HUES48 (cell line): ENCODE measurements around the gene C7.
A peak's percentile ranks its signal among the peaks of the same experiment; 100 is the strongest.
"Not testable (repeated sequence)": the region's sequence is repeated elsewhere in the genome, so short reads cannot be mapped to it uniquely, and the experiment has no call there.

Experiments
- H3K27ac ChIP-seq: one replicate; pipeline ENCODE4 v1.7.0; 2013; ENCODE audit warnings: low read depth, low read length, inconsistent platforms
- H3K27me3 ChIP-seq: 2 replicates; pipeline ENCODE4 v1.6.1; 2013; ENCODE audit warnings: mild to moderate bottlenecking, low read length; ENCODE audit not compliant: control insufficient read depth, insufficient read depth
- H3K36me3 ChIP-seq: 2 replicates; pipeline ENCODE4 v1.6.1; 2013; ENCODE audit warnings: low read length; ENCODE audit not compliant: control insufficient read depth, insufficient read depth
- H3K4me1 ChIP-seq: 2 replicates; pipeline ENCODE4 v1.6.1; 2013; ENCODE audit warnings: mild to moderate bottlenecking, low read length; ENCODE audit not compliant: control insufficient read depth, insufficient read depth
- H3K4me3 ChIP-seq: 2 replicates; pipeline ENCODE4 v1.5.1; 2013; ENCODE audit warnings: mild to moderate bottlenecking, low read depth, low read length
- H3K9ac ChIP-seq: 2 replicates; pipeline ENCODE4 v1.6.1; 2013; ENCODE audit warnings: mild to moderate bottlenecking, low read depth, low read length, moderate library complexity
- H3K9me3 ChIP-seq: 2 replicates; pipeline ENCODE4 v1.6.1; 2013; ENCODE audit warnings: low read length; ENCODE audit not compliant: control insufficient read depth, insufficient read depth

The C7 gene

DNA sequence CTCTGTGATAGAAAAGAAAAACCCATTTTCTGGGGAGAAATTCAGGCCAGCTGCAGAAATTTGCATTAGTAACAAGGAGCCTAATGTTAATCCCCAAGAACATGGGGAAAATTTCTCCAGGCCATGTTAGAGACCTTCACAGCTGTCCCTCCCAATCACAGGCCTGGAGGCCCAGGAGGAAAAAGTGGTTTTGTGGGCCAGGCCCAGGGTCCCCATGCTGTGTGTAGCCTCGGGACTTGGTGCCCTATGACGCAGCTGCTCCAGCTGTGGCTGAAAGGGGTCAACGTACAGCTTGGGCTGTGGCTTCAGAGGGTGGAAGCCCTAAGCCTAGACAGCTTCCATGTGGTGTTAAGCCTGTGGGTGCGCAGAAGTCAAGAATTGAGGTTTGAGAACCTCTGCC is 27.0 kb upstream of the C7 start:
- Histone ChIP-seq H3K9me3 (peaks cover 24% of the 10 kb centered on the region), H3K9ac (no peak overlapping the region), H3K27ac (no peak overlapping the region), H3K36me3 (no peaks in the 10 kb centered on the region), H3K27me3 (no peaks in the 10 kb centered on the region), H3K4me3 (no peak overlapping the region), H3K4me1 (no peaks in the 10 kb centered on the region)

DNA sequence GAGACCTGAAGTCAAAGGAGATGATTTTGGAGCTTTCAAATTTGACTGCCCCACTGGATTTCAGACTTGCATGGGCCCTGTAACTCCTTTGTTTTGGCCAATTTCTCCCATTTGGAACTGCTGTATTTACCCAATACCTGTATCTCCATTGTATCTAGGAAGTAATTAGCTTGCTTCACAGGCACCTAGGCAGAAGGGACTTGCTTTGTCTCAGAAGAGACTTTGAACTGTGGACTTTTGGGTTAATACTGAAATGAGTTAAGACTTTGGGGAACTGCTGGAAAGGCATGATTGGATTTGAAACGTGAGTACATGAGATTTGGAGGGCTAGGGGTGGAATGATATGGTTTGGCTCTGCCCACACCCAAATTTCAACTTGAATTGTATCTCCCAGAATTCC is 26.2 kb upstream of the C7 start:
- H3K4me3 ChIP-seq, H3K27me3 ChIP-seq, H3K9ac ChIP-seq, H3K4me1 ChIP-seq, H3K27ac ChIP-seq, H3K36me3 ChIP-seq: not testable (repeated sequence)
- peaks cover 19% of the 10 kb centered on the region for H3K9me3 ChIP-seq

GRCh38 chr5:40895440-40896425 is 13.6 kb upstream of the C7 start:
- peaks cover 11% of the 10 kb centered on the region; the same call in 1 of the 2 replicates for H3K4me1 ChIP-seq
- H3K27ac ChIP-seq, H3K9me3 ChIP-seq, H3K27me3 ChIP-seq, H3K9ac ChIP-seq, H3K36me3 ChIP-seq: not testable (repeated sequence)
- H3K4me3 ChIP-seq, result peak overlapping the region; percentile 39; the same call in 1 of the 2 replicates

GRCh38 chr5:40904205-40904993 is 4.9 kb upstream of the C7 start:
- Histone ChIP-seq H3K27me3 (no peaks in the 10 kb centered on the region), H3K9ac (no peak overlapping the region), H3K9me3 (no peaks in the 10 kb centered on the region), H3K36me3 (no peaks in the 10 kb centered on the region), H3K4me1 (peaks cover 14% of the 10 kb centered on the region), H3K27ac (no peak overlapping the region), H3K4me3 (no peak overlapping the region)

DNA sequence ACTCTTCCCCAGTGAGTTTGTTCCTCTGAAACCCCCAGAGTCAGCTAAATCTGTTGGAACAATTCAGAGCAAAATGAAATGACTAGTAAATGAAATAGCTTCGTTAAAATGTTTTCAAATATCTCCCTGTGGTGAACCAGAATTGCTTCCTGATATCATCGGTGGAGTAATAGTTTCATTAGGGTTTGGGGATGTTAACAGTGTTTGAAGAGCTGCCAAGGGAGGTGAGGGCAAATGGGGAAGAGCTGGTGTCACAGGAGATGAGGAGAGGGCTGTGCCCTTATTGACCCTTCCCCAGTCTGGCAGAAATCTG is 4.3 kb upstream of the C7 start:
- no peak overlapping the region for H3K27ac ChIP-seq
- H3K36me3 ChIP-seq, result no peaks in the 10 kb centered on the region
- H3K27me3 ChIP-seq, result no peaks in the 10 kb centered on the region
- no peak overlapping the region for H3K9ac ChIP-seq
- H3K9me3 ChIP-seq, result no peaks in the 10 kb centered on the region
- peaks cover 16% of the 10 kb centered on the region for H3K4me1 ChIP-seq
- H3K4me3 ChIP-seq, result no peak overlapping the region

GRCh38 chr5:40906351-40906751 is 2.9 kb upstream of the C7 start:
- Histone ChIP-seq H3K9ac (no peak overlapping the region), H3K9me3 (no peaks in the 10 kb centered on the region), H3K27ac (no peak overlapping the region), H3K27me3 (no peaks in the 10 kb centered on the region), H3K4me3 (no peak overlapping the region), H3K36me3 (no peaks in the 10 kb centered on the region), H3K4me1 (peaks cover 16% of the 10 kb centered on the region)

DNA sequence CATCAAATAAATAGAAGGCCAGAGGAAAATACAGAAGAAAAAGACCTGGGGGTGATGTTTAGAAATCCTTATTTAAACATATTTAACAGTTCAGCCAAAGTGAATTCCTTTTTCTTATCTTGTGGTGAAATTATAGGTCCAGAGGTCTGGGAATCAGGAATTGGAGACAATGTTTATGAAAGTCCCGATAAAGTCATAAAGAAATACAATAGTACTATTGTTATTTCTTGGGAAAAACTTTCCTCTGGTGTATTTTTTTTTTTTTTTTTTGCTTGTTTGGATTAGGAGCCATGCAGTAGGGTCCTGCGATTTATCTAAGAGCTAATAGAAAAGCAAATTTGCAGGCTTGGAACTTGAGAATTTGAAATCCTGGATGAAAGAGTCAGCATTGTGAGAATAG is 426 bp downstream of the C7 start:
- Histone ChIP-seq H3K9ac (no peak overlapping the region), H3K9me3 (no peaks in the 10 kb centered on the region), H3K27ac (no peak overlapping the region), H3K36me3 (no peaks in the 10 kb centered on the region), H3K4me3 (no peak overlapping the region), H3K4me1 (peaks cover 12% of the 10 kb centered on the region), H3K27me3 (no peaks in the 10 kb centered on the region)

GRCh38 chr5:40911266-40911665 is 2.0 kb downstream of the C7 start:
- H3K4me3 ChIP-seq, result no peak overlapping the region
- no peak overlapping the region for H3K27ac ChIP-seq
- H3K4me1 ChIP-seq, result peaks cover 25% of the 10 kb centered on the region
- H3K36me3 ChIP-seq, result no peaks in the 10 kb centered on the region
- no peak overlapping the region for H3K9ac ChIP-seq
- H3K27me3 ChIP-seq, result no peaks in the 10 kb centered on the region
- no peaks in the 10 kb centered on the region for H3K9me3 ChIP-seq

GRCh38 chr5:40914835-40915234 is 5.5 kb downstream of the C7 start:
- no peaks in the 10 kb centered on the region for H3K9me3 ChIP-seq
- H3K4me3 ChIP-seq, result no peak overlapping the region
- no peak overlapping the region for H3K27ac ChIP-seq
- H3K27me3 ChIP-seq, result no peaks in the 10 kb centered on the region
- no peak overlapping the region for H3K9ac ChIP-seq
- peaks cover 20% of the 10 kb centered on the region for H3K4me1 ChIP-seq
- H3K36me3 ChIP-seq, result no peaks in the 10 kb centered on the region

GRCh38 chr5:40915341-40915926 is 6.1 kb downstream of the C7 start:
- Histone ChIP-seq H3K4me1 (peaks cover 20% of the 10 kb centered on the region), H3K27ac (no peak overlapping the region), H3K9ac (no peak overlapping the region), H3K4me3 (no peak overlapping the region), H3K36me3 (no peaks in the 10 kb centered on the region), H3K27me3 (no peaks in the 10 kb centered on the region), H3K9me3 (no peaks in the 10 kb centered on the region)

- Histone ChIP-seq H3K9ac (no peak overlapping the region), H3K4me1 (peaks cover 20% of the 10 kb centered on the region), H3K36me3 (no peaks in the 10 kb centered on the region), H3K9me3 (no peaks in the 10 kb centered on the region), H3K4me3 (no peak overlapping the region), H3K27ac (peak overlapping the region; percentile 31), H3K27me3 (no peaks in the 10 kb centered on the region)
These were observed 6.9 kb downstream of the C7 start for GRCh38 chr5:40916226-40916625.
